ENCODE measurements around the gene CRTC1.
"Not testable (repeated sequence)": the region's sequence is repeated elsewhere in the genome, so short reads cannot be mapped to it uniquely, and the experiment has no call there.

Gene CRTC1

GRCh38 chr19:18733762-18734332, 50.4 kb downstream of the CRTC1 start:
- DNase-seq = not testable (repeated sequence)

DNA sequence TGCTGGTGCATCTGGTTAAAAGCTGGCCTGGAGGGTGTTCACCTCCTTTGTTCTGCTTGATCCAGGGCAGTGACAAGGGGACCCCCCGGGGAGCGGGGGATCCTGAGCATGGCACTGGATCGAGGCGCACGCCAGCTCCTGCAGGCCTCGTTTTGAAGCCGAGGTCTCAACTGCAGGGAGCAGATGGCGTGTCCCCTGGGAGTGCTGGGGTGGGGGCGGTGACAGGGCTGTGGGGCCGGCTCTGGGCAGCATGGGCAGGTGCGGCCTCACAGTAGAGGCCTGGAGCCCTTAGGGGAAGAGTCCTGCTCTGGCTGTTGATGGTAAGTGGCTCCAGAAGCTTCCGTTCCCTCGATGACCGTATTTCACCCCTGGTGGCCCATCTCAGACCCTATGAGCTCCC, 51.8 kb downstream of the CRTC1 start:
- DNase-seq = no peak

DNA sequence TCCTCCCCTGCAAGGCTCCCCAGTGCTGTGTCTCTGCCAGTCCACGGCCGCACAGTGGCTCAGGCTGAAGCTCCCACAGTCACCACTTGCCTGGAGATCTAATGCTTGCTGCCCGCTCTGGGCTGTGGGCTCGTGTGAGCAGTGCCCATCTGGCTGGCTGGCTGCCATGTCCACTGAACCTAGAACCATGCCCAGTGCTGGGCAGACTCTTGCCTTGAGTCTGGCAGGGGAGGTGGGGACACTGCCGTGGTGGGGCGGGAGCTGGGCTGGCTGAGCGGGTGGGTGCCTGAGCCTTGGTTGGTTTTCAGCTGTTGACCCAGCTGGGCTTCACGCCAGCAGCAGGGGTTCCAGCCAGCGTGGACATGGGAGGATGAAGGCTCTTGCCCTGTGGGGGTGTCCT, 52.3 kb downstream of the CRTC1 start:
- DNase-seq = no peak

GRCh38 chr19:18736415-18737336, 53.2 kb downstream of the CRTC1 start:
- DNase-seq = no peak

DNA sequence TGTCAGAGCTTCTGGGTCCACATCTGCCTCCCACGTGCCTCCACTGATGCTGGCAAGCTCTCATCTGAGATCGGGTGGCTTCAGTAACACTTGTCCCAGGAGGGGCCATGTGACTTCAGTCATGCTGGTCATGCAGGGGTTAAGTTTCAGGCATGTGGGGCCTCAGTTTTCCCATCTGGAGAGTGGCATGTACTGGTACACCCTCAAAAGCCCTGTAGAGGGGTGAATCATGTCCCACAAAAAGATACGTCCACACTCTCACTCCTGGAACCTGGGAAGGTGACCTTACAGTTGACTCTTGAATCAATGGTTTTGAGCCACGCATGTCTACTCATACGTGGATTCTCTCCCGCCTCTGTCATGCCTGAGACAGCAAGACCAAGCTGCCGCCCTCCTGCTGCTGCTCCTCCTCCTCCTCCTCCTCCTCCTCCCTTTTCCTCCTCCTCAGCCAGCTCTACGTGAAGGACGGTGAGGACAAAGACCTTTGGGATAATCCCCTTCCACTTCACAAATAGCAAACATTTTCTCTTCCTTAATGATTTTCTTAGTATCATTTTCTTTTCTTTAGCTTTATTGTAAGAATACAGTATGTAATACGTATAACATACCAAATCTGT, 54.0 kb downstream of the CRTC1 start:
- DNase-seq = peak; percentile 13

- DNase-seq = peak; percentile 13
Observed at GRCh38 chr19:18737954-18738351, 54.5 kb downstream of the CRTC1 start.

DNA sequence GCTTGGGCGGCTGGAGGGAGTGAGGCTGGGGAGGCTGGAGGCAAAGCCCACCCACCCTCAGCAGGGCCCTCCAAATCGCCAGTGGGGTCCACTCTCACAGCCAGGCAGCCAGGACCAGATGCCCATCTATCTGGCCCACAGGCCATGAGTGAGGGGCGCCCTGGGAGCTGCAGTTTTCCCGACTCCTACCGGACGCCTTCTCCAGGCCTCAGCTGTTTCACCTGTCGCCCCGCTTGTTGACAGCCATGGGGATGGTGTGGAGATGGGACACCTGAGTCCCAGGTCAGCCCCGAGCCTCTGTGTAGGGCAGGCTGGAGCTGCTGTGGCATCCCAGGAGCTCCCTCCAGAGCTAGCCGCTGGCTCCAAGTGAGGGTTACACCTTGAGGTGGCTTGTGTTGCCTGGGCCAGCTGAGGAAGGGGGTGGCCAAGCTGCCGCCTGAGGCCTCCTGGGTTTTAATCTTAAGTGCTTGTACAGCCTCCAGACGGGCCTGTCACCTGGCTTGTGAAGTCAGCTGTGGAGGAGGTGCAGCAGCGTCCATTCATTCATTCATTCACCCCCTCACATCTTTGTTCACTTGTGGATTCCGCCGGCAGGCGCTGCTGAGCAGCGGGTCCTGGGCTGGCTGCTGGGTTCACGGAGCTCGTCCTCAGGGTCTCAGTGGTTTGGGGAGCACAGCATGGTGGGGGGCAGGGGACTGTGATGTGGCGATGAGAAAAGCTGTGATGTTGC, 55.6 kb downstream of the CRTC1 start:
- no peak for DNase-seq

DNA sequence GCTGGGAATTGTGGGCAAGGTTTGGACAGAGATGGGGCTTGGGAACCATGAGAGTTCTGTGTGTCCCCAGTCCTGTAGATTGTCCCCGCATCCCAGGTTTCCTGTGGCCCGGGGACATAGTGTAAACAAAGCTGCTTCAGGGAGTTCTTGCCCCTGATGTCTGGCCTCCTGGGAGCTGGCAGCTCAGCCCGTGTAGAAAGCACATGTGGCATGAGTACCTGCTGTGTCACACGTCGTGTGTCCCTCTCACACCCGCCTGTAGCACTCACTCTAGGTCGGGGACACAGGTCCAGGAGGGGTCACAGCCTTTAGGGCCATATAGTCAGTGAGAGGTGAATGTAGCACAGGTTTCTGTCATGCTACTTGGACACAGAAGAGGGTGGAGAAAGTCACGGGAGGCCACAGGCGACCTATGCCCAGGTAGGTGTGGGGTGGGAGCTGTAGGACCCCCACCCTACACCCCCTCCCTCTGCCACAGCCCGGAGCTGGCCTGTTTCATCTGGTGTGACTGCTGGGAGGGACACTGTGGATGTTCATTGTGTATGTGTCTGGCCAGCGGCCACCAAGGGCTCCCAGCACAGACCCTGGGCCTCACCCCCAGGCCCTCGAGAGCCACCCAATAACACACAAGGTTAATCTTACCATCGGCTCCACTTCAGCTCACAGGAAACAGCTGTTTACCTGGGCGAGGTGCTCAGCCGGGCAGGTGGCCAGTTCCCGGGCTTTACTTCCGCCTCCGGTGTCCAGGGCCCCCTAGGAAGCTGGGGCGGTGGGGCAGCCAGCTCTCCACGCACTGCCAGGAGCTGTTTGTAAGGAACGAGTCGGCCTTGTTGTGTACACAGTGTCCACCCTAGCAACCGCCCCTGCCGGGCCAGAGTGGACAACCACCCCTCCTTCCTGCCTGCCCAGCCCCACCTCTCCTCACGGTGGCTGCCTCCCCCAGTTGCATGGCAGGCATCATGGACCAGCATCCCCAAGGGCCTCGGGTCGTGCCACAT, 57.9 kb downstream of the CRTC1 start:
- DNase-seq = no peak

DNA sequence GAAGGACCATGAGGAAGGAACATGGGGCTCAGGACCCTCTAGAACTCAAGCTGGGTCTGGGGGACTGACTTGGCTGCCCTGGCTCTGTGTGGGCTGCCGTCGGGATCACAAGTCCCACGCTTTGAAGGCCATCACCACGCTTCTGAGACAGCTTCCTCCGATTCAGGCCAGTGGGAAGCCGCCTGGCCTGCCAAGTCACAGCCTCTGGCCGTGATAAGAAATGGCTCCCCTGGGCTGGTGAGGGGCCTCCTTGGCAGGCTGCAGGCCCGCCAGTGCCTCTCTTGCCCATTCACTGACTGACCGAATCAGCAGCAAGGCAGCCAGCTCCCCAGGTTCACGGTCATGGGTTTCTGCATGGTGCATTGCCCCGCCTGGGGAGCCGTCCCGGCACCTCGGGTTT, 58.8 kb downstream of the CRTC1 start:
- DNase-seq = no peak

DNA sequence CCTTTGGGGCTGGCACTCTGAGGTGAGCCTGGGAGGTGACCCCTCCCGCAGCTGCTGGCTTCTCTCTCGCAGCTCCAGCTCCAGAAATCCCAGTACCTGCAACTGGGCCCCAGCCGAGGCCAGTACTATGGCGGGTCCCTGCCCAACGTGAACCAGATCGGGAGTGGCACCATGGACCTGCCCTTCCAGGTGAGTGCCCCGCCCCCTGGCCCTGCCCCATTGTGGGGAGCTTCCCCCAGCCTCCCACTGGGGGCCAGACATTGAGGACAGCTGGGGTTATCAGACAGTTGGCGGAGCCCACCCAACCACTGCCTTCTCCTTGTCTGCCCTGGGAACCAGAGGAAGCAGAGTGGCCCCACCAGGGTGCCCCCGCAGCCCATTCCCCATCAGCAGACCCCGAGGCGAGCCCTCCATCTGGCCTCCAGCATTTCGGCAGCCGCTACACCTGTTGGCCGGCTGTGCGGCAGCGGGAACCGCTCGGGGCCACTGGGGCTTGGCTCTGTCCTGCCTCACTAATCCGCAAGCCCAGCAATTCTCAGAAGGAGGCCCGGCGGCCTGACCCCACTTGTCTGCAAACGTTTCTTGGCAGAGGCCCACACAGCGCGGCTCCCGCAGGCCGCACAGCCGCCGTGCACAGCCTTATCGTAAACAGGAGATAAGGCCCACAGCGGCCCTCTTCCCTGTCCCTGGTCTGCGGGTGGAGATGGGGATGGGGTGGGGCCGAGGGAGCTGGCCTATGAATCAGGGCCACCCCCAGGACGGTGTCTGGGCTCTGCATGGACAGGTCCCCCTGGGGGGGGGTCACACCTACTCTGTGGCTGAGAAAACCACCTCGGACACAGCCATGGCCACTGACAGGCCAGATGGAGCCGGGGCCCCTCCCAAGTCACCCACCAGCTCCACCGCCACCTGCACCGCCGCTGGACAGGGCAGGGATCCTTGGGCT, 59.6 kb downstream of the CRTC1 start:
- no peak for DNase-seq

DNA sequence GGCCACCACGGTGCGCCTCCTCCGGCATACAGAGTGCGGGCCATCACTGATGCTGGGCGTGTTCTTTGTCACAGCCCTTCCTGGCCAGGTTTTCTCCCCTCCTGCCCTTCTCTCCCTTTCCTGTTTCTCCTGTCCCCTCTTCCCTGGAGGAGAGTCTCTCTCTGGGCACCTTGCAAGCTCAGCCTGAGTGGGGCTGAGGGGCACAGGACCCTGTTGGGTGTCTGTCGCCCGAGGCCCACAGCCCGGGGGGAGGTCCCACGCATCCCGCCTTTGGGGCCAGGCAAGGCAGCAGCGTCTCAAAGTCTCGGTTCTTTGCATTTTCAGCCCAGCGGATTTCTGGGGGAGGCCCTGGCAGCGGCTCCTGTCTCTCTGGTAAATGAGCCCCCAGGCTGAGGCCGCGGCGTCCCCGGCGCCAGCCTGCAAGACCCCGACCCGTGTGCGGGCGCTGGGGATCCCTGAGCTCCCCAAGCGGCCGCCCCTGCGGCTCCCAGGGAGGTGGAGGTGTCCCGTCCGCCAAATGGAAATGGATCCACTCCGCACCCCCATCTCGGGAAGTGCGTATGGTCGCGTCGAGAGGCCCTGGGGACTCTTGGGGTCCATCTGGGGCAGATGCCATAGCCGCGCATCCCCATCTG, 60.4 kb downstream of the CRTC1 start:
- no peak for DNase-seq

DNA sequence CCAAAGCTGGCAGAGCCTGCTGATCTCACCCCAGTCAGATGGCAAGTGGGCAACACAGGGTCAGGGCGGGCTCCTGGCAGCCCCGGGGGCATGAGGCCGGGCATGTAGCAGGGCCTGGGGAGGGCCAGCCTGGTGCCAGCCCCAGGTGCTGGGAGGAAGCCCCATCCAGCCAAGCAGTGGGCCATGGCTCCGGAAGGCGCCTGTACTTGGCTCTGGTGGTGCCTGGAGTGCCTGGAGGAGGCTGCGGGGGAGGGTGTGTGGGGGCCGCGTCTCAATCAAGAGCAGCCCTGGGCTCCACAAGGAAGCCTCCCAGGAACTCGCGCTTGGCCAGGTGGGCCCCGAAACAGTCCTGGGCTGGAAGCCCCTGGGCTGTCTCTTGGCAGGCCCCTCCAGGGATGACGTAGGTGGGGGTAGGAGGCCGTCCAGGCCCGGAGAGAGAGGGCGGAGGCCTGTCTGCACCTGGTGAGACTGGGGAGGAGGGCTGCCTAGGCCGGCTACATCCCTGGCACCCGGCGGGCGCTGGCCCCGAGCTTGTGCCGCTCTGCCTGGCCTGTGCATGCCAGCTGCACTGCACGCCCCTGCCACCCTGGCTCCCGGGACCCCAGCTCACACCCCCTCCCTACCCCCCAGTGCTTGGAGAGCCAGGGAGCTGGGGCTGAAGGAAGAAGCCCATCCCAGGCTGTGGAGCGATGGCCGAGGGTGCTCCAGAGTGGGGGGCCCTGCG, 61.7 kb downstream of the CRTC1 start:
- no peak for DNase-seq

DNA sequence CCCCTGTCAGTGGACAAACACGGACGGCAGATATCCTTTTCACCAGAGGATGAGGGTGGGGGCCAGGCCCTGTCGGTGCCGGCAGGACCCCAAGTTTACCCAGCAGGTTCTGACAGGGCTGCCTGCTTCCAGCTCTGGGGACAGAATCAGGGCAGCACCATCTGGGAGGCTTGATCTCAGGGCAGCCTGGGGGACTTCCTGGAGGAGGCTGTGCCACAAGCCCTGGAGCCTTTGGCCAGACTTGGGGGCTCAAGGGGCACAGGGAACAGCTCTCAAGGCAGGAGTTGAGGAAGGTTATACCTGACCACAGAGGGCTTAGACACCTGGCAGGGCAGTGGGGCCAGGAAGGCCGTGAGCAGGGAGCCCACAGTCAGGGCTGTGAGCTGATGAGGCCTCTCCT, 62.5 kb downstream of the CRTC1 start:
- DNase-seq = no peak

DNA sequence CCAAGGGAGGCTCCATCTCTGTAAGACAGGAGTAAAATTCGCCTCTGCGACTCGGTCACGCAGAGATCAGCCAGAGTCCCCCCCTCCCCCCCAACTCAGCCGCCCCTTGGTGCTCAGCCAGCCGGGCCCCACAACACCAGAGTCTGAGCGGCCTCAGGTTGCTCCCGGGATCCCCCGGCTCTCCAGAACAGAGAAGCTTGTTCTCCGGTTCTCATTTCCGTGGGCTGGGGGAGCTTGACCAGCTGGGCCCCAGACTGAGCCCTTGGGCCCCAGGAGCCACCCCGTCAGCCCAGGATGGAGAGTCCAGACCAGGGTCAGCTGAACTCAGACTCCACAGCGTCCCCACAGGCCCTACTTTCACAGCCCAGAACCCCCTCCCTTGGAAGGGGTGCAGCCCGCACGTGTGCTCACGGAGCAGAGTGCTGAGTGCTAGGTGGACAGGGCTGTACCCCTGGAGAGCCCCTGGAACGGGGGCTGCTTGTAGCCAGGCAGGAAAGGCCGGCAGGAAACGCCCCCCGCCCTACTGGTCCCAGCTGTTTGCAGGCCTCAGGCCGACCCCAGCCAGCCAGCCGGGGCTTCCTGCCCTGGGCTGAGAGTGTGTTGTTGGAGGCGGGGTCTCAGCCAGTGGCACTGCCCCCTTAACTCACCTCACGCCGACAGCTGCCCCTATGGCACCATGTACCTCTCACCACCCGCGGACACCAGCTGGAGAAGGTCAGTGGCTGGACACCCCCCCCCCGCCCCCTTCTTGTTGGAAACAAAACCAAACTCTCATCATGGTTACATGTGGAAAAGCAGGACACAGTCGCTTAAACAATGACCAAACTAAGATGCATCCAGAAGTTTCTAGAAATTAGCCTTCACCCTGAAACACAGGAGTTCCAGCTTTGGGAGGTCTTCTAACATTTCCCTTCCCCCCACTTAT, 63.2 kb downstream of the CRTC1 start:
- DNase-seq = no peak

DNA sequence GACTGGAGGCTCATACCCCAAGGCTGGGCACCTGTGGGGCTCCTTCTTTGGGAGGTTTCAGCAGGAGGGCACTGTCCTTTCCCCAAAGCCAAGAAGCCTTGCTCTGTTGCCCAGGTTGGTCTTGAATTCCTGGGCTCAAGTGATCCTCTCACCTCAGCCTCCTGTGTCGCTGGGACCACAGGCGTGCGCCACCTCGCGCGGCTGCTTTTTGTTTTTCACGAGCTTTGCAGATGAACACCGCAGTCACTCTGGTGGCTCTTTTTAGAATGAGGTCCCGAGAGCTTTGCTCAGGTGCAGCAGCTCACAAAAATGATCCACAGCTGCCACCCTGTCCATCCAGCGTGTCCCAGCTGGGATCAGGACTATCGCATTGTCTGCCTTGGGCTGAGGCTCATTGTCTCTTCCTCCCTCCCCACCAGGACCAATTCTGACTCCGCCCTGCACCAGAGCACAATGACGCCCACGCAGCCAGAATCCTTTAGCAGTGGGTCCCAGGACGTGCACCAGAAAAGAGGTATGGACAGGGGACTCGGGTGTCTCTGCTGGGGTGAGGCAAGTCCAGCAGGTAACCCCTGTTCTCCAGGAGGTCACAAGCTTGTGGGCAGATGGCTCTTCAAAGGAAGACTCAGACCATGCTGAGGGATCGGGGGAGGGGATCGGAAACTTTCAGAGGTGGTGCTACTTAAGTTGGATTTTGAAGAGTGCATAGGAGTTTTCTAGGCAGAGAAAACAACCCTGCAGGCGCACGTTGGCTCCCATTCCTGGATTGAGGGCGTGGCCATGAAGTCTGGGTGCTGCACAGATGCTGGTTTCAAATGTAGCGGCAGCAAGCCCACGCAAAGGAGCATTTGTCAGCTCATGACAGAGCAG, 66.1 kb downstream of the CRTC1 start:
- no peak for DNase-seq

GRCh38 chr19:18750295-18750970, 67.0 kb downstream of the CRTC1 start:
- no peak for DNase-seq

DNA sequence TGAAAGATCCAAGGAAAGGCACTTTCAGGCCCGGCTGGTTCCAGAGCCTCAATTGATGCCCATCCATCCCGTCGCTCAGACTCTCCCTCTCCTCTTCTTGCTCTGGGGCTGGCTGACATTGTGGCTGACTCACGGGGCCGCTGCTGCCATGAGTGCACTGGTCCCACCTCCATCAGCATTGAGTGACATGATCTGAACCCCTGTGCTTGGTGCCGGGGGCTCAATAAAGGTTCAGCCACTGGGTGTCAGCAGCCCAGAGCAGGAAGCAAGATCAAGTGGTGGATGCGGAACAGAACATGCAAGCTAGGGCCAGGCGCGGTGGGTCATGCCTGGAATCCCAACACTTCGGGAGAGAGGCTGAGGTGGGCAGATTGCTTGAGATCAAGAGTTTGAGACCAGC, 68.1 kb downstream of the CRTC1 start:
- no peak for DNase-seq
